ENCODE results near the gene CCDC74A.
"Not testable (repeated sequence)": the region's sequence is repeated elsewhere in the genome, so short reads cannot be mapped to it uniquely, and the experiment has no call there.

CCDC74A gene

GRCh38 chr2:131529864-131530445, 2.3 kb downstream of the CCDC74A start:
- DNase-seq = not testable (repeated sequence)

DNA sequence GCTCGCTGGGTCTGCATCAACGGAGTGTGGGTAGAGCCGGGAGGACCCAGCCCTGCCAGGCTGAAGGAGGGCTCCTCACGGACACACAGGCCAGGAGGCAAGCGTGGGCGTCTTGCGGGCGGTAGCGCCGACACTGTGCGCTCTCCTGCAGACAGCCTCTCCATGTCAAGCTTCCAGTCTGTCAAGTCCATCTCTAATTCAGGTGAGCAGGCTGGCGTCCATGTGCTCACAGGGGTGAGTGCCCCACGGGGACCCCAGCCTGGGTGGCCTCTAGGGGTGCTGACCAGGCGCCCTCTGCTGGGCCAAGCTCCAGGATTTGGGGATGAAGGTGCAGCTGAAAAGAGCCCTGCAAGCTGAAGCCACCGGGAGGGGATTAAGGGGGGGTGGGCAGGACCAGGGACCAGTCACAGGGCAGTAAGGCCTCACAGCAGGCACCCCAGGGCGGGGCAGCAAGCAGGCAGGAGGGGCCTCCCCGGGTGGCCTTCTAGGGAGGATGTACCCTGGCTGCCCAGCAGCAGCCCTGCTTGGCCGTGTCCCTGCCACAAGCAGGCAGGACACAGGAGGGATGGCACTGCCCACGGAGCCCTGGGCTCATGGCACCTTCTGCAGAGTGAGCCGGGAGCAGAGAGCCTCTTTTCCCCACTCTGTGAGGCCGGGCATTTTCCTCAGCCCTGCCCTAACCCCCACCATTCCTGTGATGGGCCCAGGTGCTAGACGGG, 3.1 kb downstream of the CCDC74A start:
- DNase-seq = not testable (repeated sequence)

DNA sequence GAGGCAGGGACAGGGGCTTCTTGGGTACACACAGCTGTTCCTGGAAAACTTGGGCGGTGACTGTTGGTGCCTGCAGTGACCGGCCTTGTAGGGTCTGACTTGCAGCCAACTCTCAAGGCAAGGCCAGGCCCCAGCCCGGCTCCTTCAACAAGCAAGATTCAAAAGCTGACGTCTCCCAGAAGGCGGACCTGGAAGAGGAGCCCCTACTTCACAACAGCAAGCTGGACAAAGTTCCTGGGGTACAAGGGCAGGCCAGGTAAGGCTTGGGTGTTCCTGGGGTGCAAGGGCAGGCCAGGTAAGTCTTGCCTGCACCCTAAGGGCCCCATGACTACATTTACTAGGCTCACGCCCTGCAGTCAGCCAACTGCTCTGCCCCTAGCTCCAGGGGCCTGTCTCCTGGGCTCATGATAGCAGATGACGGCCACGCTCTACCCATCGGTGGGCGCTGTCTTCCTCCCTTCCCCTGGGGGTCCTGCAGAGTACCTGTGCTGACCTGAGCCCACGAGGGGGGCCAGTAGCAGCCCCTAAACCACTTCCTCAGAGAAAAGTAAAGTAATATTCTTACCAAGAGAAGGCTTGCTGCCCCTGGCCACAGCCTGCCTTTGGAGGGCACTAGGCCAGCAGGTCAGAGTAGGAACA, 4.0 kb downstream of the CCDC74A start:
- DNase-seq = not testable (repeated sequence)

GRCh38 chr2:131532723-131533608, 5.3 kb downstream of the CCDC74A start:
- not testable (repeated sequence) for DNase-seq

GRCh38 chr2:131533609-131534316, 6.1 kb downstream of the CCDC74A start:
- not testable (repeated sequence) for DNase-seq

- DNase-seq = not testable (repeated sequence)
Observed at GRCh38 chr2:131534317-131534672, 6.6 kb downstream of the CCDC74A start.

- DNase-seq = not testable (repeated sequence)
Observed at GRCh38 chr2:131534965-131535364, 7.3 kb downstream of the CCDC74A start.

GRCh38 chr2:131535526-131535925, 7.8 kb downstream of the CCDC74A start:
- no peak for DNase-seq

GRCh38 chr2:131535951-131536826, 8.5 kb downstream of the CCDC74A start:
- DNase-seq = not testable (repeated sequence)

DNA sequence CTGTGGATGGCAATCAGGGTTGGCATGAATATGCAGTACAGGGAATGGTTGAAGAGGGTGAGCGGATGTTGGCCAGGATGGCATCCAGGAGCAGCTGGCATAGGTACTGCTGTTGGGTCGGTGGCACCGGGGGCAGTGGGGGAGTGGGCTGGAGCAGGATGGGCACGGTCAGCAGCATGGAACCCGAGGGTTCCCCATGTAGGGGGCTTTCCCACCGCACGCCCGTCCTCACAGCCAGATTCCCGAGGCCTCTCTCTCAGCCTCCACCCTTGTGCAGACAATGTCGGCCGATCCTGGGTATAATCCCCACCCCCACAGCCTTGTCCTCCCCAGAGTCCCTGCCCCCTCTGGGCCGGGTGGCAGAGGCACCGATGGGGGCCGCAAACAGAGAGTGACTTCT, 9.2 kb downstream of the CCDC74A start:
- not testable (repeated sequence) for DNase-seq

- not testable (repeated sequence) for DNase-seq
Observed at GRCh38 chr2:131538856-131539255, 11.2 kb downstream of the CCDC74A start.

GRCh38 chr2:131542438-131543384, 15.0 kb downstream of the CCDC74A start:
- no peak for DNase-seq

DNA sequence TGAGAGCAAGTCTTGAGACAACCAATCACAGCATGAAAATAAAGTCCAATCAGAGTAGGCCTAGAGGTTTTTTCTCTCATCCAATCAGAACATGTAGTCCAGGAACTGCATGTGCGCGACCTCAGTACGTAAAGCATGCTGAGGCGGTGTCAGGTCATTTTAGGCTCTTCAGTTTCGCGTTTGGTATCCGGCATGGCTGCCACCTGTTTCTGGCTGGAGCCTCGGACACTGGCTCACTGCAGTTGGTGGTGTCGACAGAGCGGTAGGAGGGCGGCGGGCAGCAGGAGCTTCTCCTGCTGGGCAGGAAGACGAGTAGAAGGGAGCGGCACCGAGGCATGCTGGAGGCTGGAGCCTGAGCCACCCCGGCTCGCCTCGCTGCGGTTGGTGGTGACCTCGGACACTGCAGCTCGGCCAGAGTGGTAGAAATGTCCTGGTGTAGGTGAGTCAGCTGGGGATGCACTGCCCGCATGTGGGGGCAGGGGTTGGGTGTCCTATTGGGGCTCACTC, 15.8 kb downstream of the CCDC74A start:
- no peak for DNase-seq

DNA sequence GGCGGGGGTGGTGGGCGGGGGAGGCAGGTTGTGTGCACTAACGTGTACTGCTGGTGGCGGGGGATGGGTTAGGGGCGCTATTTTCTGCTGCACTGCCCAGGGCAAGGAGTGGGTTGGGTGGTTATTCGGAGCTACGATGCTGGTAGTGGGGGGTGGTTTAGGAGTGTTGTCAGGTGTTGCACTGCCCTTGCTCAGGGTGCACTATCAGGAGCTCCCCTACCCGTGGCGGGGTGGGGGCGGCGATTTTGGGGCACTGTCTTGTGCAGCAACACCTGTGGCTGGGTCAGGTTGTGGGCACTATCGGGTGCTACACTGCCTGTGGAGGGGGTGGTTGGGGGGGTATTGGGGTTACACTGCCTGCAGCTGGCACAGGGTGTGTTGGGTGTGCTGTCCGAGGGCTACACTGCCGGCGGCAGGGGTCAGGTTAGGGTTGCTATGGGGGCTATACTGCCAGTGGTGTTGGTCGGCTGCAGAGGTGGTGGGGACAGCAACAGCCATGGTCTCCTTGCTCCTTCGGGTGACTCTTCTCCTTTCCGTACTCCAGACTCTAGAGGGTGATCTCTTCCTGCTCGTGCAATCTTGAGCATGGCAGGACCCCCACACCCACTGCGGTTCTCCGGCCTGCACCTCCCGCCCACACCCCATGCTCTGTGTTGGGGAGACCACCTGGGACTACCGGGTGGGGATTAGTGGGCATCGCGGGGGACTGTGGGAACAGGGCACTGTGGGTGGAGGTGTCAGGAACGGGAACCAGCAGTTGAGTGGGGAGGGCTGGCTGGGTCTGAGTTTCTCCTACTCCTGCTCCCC, 16.5 kb downstream of the CCDC74A start:
- not testable (repeated sequence) for DNase-seq

GRCh38 chr2:131544813-131545165, 17.1 kb downstream of the CCDC74A start:
- not testable (repeated sequence) for DNase-seq

GRCh38 chr2:131552871-131553270, 25.2 kb downstream of the CCDC74A start:
- DNase-seq = no peak

GRCh38 chr2:131556998-131557397, 29.3 kb downstream of the CCDC74A start:
- DNase-seq = no peak

DNA sequence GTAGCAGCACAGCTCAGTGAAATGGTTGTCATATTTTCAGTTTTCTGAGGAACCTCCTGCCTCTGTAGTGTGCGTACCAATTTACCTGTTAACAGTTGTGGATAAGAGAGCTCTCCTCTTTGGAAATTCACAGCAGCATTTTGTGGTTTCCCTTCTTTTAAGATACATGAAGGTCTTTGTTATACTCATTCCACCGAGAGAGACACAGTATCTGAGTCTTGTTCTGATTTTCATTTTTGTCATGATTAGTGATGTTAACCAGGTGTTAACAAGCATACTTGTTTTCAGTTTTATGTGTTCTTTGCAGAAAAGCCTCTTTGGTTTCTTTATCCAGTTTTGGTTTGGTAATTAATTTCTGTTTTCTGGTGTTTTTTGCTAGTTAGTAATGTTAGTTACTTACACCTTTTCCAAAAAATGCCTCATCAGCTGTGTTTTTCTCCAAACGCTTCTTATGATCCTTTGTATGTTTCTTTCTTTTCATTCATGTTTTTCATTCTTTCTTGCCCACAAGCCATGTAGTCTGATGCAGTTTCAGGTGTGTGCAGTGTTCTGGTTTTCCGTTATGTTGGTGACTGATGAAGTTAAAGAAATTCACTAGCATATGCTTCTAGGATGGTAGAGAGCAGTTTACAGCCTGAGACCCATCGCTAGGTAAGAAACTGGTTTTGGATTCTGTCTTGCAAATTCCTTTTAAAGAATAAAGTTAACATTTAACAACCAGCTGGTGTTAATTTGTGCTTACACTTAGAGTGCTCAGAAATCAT, 30.1 kb downstream of the CCDC74A start:
- no peak for DNase-seq

All from NCI-H82 (cell line).